K562 (cell line): ENCODE data around the gene OTUD1. TPM values are rescaled to one million over a fixed set of nuclear protein-coding genes. Genes with fewer than 3 reads are reported as not detected.
A peak's percentile ranks its signal among the peaks of the same experiment; 100 is the strongest.

ENCODE experiments used
- ATAC-seq: fragments of 200-7000 bp; cut with Tn5 transposase; 3 replicates; pipeline ENCODE4 v1.9.1; 2020; ENCODE audit warnings: moderate library complexity
- BruUV-seq: library from RNA; stranded (reverse); fragments of 400-500 nt; replicated peaks from 2 replicates; lab custom pipeline; 2021; lab: Mats Ljungman, UMichigan
- CTCF ChIA-PET: fragments of 300-600 bp; formaldehyde crosslinking; extraction: SDS; loops from one replicate; lab custom pipeline; 2021; ENCODE audit warnings: low intra/inter-chr PET ratio; lab: Yijun Ruan, JAX
- POLR2A ChIA-PET: fragments of 300-600, 350-650 bp; sonication (Branson Sonifier 250); formaldehyde crosslinking; extraction: SDS; loops from one replicate; lab custom pipeline; 2021; ENCODE audit warnings: antibody characterized with exemption, inconsistent platforms; lab: Yijun Ruan, JAX
- DNase-seq, 4 experiments: peaks; one replicate each; pipeline versions ENCODE4 v3.0.0 to v3.0.0-alpha.2; 2011 to 2018; ENCODE audit warnings: low spot score in 3 of 4, mixed read lengths in 3 of 4; ENCODE audit errors: extremely low read depth in 1 of 4
- FAIRE-seq: peaks from 2 replicates; lab custom pipeline; 2011; peaks lifted over from hg19 to GRCh38; lab: Jason Lieb, UNC
- H2AFZ ChIP-seq: 2 replicates; pipeline ENCODE4 v1.6.0; 2011; ENCODE audit warnings: low read depth, low read length, control low read depth, inconsistent platforms
- H3K27ac ChIP-seq: fragments of 200-600 bp; 3 replicates; pipeline ENCODE4 v1.8.0; 2011; ENCODE audit warnings: low read depth, mild to moderate bottlenecking, control low read depth, inconsistent platforms, low read length, moderate library complexity, mixed read lengths; ENCODE audit errors: extremely low read depth
- H3K27me3 ChIP-seq, 2 experiments: fragments of 300-600 bp in 1 of 2; 2 replicates in 1 of 2; 3 replicates in 1 of 2; pipeline versions ENCODE4 v1.6.0 to v1.8.0; 2011; ENCODE audit warnings: inconsistent platforms in 2 of 2, low read length in 2 of 2, mild to moderate bottlenecking in 1 of 2, mixed read lengths in 1 of 2, moderate library complexity in 1 of 2; ENCODE audit not compliant: control insufficient read depth in 2 of 2, insufficient read depth in 2 of 2
- H3K36me3 ChIP-seq: fragments of 300-600 bp; 3 replicates; pipeline ENCODE4 v1.8.0; 2011; ENCODE audit warnings: mild to moderate bottlenecking, low read length, inconsistent platforms; ENCODE audit not compliant: control insufficient read depth, insufficient read depth
- H3K4me1 ChIP-seq, 2 experiments: fragments of 200-600 bp in 1 of 2; replicated peaks in 1 of 2; 2 replicates in 1 of 2; 3 replicates in 1 of 2; pipeline versions ENCODE4 v1.5.1 to v1.8.0; 2011; ENCODE audit warnings: inconsistent platforms in 2 of 2, low read length in 2 of 2, mild to moderate bottlenecking in 1 of 2, mixed read lengths in 1 of 2, moderate library complexity in 1 of 2; ENCODE audit not compliant: control insufficient read depth in 2 of 2, insufficient read depth in 2 of 2
- H3K4me2 ChIP-seq: 2 replicates; pipeline ENCODE4 v1.6.1; 2011; ENCODE audit warnings: low read length, control low read depth, inconsistent platforms, mixed read lengths; ENCODE audit not compliant: insufficient read depth
- H3K4me3 ChIP-seq: fragments of 200-600 bp; sonication (generic), shearing (Covaris generic); 2 replicates; pipeline ENCODE4 v1.5.1; 2016; ENCODE audit warnings: control low read depth, inconsistent platforms
- H3K79me2 ChIP-seq: fragments of 200-600 bp; 3 replicates; pipeline ENCODE4 v1.8.0; 2011; ENCODE audit warnings: low read length, inconsistent platforms; ENCODE audit not compliant: control insufficient read depth, insufficient read depth
- H3K9ac ChIP-seq, 2 experiments: 2 replicates each; pipeline versions ENCODE4 v1.6.0 to v1.6.1; 2011; ENCODE audit warnings: low read depth in 2 of 2, low read length in 2 of 2, control low read depth in 1 of 2, inconsistent platforms in 1 of 2, mild to moderate bottlenecking in 1 of 2, mixed read lengths in 1 of 2; ENCODE audit not compliant: insufficient read depth in 1 of 2
- H3K9me1 ChIP-seq: one replicate; pipeline ENCODE4 v1.6.0; 2011; ENCODE audit warnings: inconsistent platforms, mild to moderate bottlenecking, low read length, moderate library complexity; ENCODE audit not compliant: control insufficient read depth, insufficient read depth
- H3K9me3 ChIP-seq: replicated peaks from 2 replicates; pipeline ENCODE4 v1.5.1; 2011; ENCODE audit warnings: low read depth, low read length, inconsistent platforms; ENCODE audit not compliant: control insufficient read depth, insufficient read depth
- H4K20me1 ChIP-seq: replicated peaks from 2 replicates; pipeline ENCODE4 v1.6.1; 2011; ENCODE audit warnings: low read length, inconsistent platforms, mixed read lengths; ENCODE audit not compliant: control insufficient read depth, insufficient read depth
- C11orf30 ChIP-seq: fragments of 450-650 bp; IDR thresholded peaks from 2 replicates; pipeline ENCODE4 v1.6.1; 2016; ENCODE audit warnings: low read depth, mild to moderate bottlenecking
- CEBPG ChIP-seq, 3 experiments: fragments of 200-800 bp in 1 of 3; sonication (Bioruptor generic) in 1 of 3; sonication (generic) in 1 of 3; formaldehyde crosslinking in 1 of 3; IDR thresholded peaks in 2 of 3; conservative IDR thresholded peaks in 1 of 3; 2 replicates each; pipeline versions ENCODE4 v1.6.1 to v1.8.0; 2016 to 2022; ENCODE audit warnings: missing compliant biosample characterization in 2 of 3, missing genetic modification characterization in 2 of 3, mild to moderate bottlenecking in 1 of 3, missing genetic modification reagents in 1 of 3
- CHD2 ChIP-seq: IDR thresholded peaks from 2 replicates; pipeline ENCODE4 v1.6.1; 2011; ENCODE audit warnings: low read depth, low read length
- E2F3 ChIP-seq: fragments of 250-450 bp; sonication (Bioruptor Pico); IDR thresholded peaks from 2 replicates; pipeline ENCODE4 v1.4.0; 2020; ENCODE audit warnings: mild to moderate bottlenecking
- EGR1 ChIP-seq: fragments of 450-650 bp; conservative IDR thresholded peaks from 2 replicates; pipeline ENCODE4 v1.6.1; 2017; ENCODE audit warnings: mild to moderate bottlenecking
- MAFK ChIP-seq: IDR thresholded peaks from 2 replicates; pipeline ENCODE4 v1.6.1; 2011; ENCODE audit warnings: low read length, improper control_type of control experiment
- NR2C2 ChIP-seq, 2 experiments: fragments of 200-800 bp in 1 of 2; sonication (Bioruptor generic) in 1 of 2; sonication (generic) in 1 of 2; formaldehyde crosslinking in 1 of 2; IDR thresholded peaks; 2 replicates each; pipeline versions ENCODE4 v1.6.1 to v1.8.0; 2016 to 2022; ENCODE audit warnings: mild to moderate bottlenecking in 1 of 2, missing compliant biosample characterization in 1 of 2, missing genetic modification characterization in 1 of 2, missing genetic modification reagents in 1 of 2
- PHB ChIP-seq: fragments of 250-450 bp; sonication (Bioruptor Pico); IDR thresholded peaks from 2 replicates; pipeline ENCODE4 v1.5.0; 2021
- PRPF4 ChIP-seq: fragments of 200-400 bp; formaldehyde crosslinking; IDR thresholded peaks from one replicate; pipeline ENCODE4 v1.6.1; 2017; ENCODE audit warnings: low read length, low read depth, mild to moderate bottlenecking; ENCODE audit not compliant: insufficient read depth, poor library complexity, severe bottlenecking
- TOE1 ChIP-seq, 2 experiments: fragments of 450-650 bp in 1 of 2; sonication (generic) in 1 of 2; formaldehyde crosslinking in 1 of 2; IDR thresholded peaks; 2 replicates each; pipeline versions ENCODE4 v1.7.1 to v1.8.0; 2016 to 2022; ENCODE audit warnings: borderline replicate concordance in 2 of 2, mild to moderate bottlenecking in 2 of 2, antibody characterized with exemption in 1 of 2, inconsistent platforms in 1 of 2, low read depth in 1 of 2, missing genetic modification reagents in 1 of 2, moderate library complexity in 1 of 2
- ZNF24 ChIP-seq: fragments of 450-650 bp; IDR thresholded peaks from 2 replicates; pipeline ENCODE4 v1.6.1; 2016
- ZNF589 ChIP-seq: fragments of 200-800 bp; sonication (Bioruptor generic); IDR thresholded peaks from 2 replicates; pipeline ENCODE4 v1.6.1; 2016; ENCODE audit warnings: low read depth, missing genetic modification characterization, missing compliant biosample characterization
- ZNF830 ChIP-seq: fragments of 250-450 bp; sonication (Bioruptor Pico); IDR thresholded peaks from 2 replicates; pipeline ENCODE4 v1.5.0; 2021; ENCODE audit warnings: mild to moderate bottlenecking
- WGBS: fragments of 100-300 bp; shearing (Covaris generic); methylation state at CpG from one replicate; pipeline ENCODE4 v1.1.6; 2016; ENCODE audit warnings: low coverage, mixed read lengths; ENCODE audit not compliant: insufficient coverage; ENCODE audit errors: missing lambda C conversion rate; 5-methylcytosine and 5-hydroxymethylcytosine counted together
- in situ Hi-C: fragments of 300-500 bp; cut with MboI; formaldehyde crosslinking; loops from 4 replicates; pipeline ENCODE4 v1.15.0; 2018; ENCODE audit warnings: inconsistent platforms, mixed read lengths
- intact Hi-C: fragments of 100-400 bp; cut with micrococcal nuclease; formaldehyde crosslinking; loops from 2 replicates; pipeline ENCODE4 v1.14.2; 2022
- polyA plus RNA-seq, 8 experiments: library from polyadenylated mRNA; depleted of rRNA in 4 of 8; stranded (reverse) in 5 of 8; unstranded in 3 of 8; fragments of >200 nt; fragmentation: Nextera tagmentation in 2 of 8; fragmentation: Illumina TruSeq in 1 of 8; extraction: Ambion mirVana in 2 of 8; extraction: Trizol in 1 of 8; gene quantifications; 2 replicates each; pipeline versions ENCODE4 v1.2.1 to v1.2.3, GENCODE V29; 2011 to 2014; ENCODE audit warnings: inconsistent platforms in 1 of 8, missing spikeins in 1 of 8
- total RNA-seq, 7 experiments: library from RNA; depleted of rRNA in 6 of 7; stranded (reverse); fragments of >200 nt in 6 of 7; fragmentation: Illumina TruSeq in 2 of 7; extraction: Trizol in 2 of 7; gene quantifications; 2 replicates each; pipeline versions ENCODE4 v1.2.1 to v1.2.3, GENCODE V29; 2011 to 2021; ENCODE audit warnings: low replicate concordance in 1 of 7
- TF ChIP-seq, protein P1 (sequence below), 2 experiments: fragments of 450-650 bp in 1 of 2; sonication (generic) in 1 of 2; formaldehyde crosslinking in 1 of 2; IDR thresholded peaks in 1 of 2; conservative IDR thresholded peaks in 1 of 2; 2 replicates each; pipeline versions ENCODE4 v1.6.1 to v1.8.1; 2016 to 2023; ENCODE audit warnings: mild to moderate bottlenecking in 2 of 2, moderate library complexity in 2 of 2, inconsistent platforms in 1 of 2, missing genetic modification reagents in 1 of 2
- TF ChIP-seq, protein P2 (sequence below): IDR thresholded peaks from 2 replicates; pipeline ENCODE4 v1.6.1; 2016; ENCODE audit warnings: missing genetic modification characterization, missing compliant biosample characterization

The OTUD1 gene
- total and polyA plus RNA-seq, 9 of the 15 experiments (the other 6 are each of a cell fraction or from before 2014, with no cell fraction given): 0.29 to 2.0 (median 0.49) TPM

DNA sequence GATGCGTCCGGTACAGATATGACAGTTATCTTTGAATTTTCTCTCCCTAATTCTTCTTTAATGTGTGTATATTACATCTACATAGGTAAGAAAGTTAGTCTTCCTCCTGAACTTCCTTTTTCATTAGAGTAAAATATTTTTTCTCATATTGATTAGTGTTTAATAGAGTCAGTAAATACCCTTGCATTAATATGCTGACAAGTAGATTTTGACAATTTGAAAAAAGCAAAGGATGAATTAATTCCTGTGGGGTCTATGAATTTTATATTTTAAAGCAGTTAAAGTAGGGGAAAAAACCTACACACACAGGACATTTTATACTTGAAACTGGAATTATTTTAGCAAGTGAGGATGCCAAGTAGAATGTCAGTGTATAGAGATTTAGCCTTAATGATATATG is 9.4 kb downstream of the OTUD1 start (continued):
- TF ChIP-seq CEBPG (CRISPR knock-in tag; IDR thresholded peaks at IDR 0.05) (no peak), CEBPG (tag; conservative IDR thresholded peaks at IDR 0.05 in 1 of 2, IDR thresholded peaks at IDR 0.05 in 1 of 2) (no peak), PHB (CRISPR knock-in tag) (no peak), C11orf30 (peak; percentile 79), PRPF4 (no peak), CHD2 (no peak), E2F3 (CRISPR knock-in tag) (no peak), MAFK (peak; percentile 53; the same call in 1 of the 2 replicates)

DNA sequence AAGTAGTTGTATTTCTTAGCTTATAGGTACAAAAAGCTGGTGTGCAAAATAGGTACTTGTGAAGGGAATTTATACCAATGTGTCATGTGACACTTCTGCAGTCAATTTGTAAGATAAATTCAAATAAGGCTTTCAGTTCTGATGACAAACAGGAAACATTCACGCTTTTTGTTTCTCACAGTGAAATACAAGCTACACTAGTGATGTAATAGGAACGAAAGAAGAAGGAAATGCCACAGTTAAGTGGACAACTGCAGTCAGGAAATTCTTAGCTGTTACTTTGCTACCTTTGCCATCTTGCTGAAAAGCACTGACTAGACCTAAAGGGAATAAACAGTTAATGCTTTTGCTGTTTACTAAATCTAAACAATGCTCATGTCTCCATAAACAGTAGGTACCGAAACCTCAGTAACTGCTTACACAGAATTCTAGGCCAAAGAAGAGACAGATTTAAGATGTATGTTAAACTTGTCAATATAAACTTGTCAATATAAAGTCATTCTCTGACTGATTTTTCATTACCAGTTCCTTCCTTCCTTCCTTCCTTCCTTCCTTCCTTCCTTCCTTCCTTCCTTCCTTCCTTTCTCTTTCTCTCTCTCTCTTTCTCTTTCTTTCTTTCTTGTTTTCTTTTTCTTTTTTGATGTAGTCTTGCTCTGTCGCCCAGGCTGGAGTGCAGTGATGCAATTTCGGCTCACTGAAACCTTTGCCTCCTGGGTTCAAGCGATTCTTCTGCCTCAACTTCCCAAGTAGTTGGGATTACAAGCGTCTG is 10.1 kb downstream of the OTUD1 start:
- in situ Hi-C loops: no loop called here
- no peaks in the 10 kb centered on the region for H3K79me2 ChIP-seq
- TF ChIP-seq NR2C2 (CRISPR knock-in tag; IDR thresholded peaks at IDR 0.05): no peak
- peak; percentile 26; the same call in 1 of the 2 replicates for TF ChIP-seq NR2C2 (tag; IDR thresholded peaks at IDR 0.05)
- TF ChIP-seq, protein P1, sequence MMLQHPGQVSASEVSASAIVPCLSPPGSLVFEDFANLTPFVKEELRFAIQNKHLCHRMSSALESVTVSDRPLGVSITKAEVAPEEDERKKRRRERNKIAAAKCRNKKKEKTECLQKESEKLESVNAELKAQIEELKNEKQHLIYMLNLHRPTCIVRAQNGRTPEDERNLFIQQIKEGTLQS (IDR thresholded peaks at IDR 0.05): no peak
- TF ChIP-seq, protein P1 (CRISPR knock-in tag; conservative IDR thresholded peaks at IDR 0.05): no peak
- TF ChIP-seq TOE1 (IDR thresholded peaks at IDR 0.05; ENCODE audit: borderline replicate concordance): peak; percentile 34; the same call in 1 of the 2 replicates
- no peak for TF ChIP-seq TOE1 (CRISPR knock-in tag; IDR thresholded peaks at IDR 0.05; ENCODE audit: borderline replicate concordance, low read depth)
- TF ChIP-seq EGR1: no peak
- TF ChIP-seq, protein P2, sequence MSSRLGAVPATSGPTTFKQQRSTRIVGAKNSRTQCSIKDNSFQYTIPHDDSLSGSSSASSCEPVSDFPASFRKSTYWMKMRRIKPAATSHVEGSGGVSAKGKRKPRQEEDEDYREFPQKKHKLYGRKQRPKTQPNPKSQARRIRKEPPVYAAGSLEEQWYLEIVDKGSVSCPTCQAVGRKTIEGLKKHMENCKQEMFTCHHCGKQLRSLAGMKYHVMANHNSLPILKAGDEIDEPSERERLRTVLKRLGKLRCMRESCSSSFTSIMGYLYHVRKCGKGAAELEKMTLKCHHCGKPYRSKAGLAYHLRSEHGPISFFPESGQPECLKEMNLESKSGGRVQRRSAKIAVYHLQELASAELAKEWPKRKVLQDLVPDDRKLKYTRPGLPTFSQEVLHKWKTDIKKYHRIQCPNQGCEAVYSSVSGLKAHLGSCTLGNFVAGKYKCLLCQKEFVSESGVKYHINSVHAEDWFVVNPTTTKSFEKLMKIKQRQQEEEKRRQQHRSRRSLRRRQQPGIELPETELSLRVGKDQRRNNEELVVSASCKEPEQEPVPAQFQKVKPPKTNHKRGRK (tag): peak; percentile 61; the same call in 1 of the 2 replicates
- TF ChIP-seq ZNF830 (CRISPR knock-in tag): no peak
- TF ChIP-seq CEBPG (CRISPR knock-in tag; IDR thresholded peaks at IDR 0.05): no peak
- TF ChIP-seq CEBPG (tag; conservative IDR thresholded peaks at IDR 0.05 in 1 of 2, IDR thresholded peaks at IDR 0.05 in 1 of 2): peak in 1 of 2 experiments; percentile 71; a peak in 3 of 4 replicates
- TF ChIP-seq ZNF24: peak; percentile 24; the same call in 1 of the 2 replicates
- peak; percentile 80 for TF ChIP-seq ZNF589

More for the DNA sequence above, 10.1 kb downstream of the OTUD1 start:
- WGBS: 13% methylated on average over 7 of the region's 7 CpGs
- FAIRE-seq (no peak), DNase-seq (no peak), ATAC-seq (no peak)
- BruUV-seq: no TSS peak
- Histone ChIP-seq H4K20me1 (no peaks in the 10 kb centered on the region), H2AFZ (no peak overlapping the region), H3K4me2 (no peak overlapping the region), H3K36me3 (no peaks in the 10 kb centered on the region), H3K27ac (no peak overlapping the region), H3K9ac (no peak overlapping the region), H3K4me3 (no peak overlapping the region), H3K9me3 (no peaks in the 10 kb centered on the region), H3K27me3 (peaks cover 3 to 7% of the 10 kb centered on the region in 2 experiments; a peak in 3 of 5 replicates), H3K9me1 (no peaks in the 10 kb centered on the region), H3K4me1 (no peaks in the 10 kb centered on the region; a peak in 2 of 5 replicates)
- POLR2A ChIA-PET: interaction anchor here (0.7 to 1.6 kb wide), 3 partner anchors 8 to 11 kb away, joined by 4 to 5 read pairs (median 4); no protein-coding TSS in a partner anchor
- intact Hi-C loops: no loop called here
- CTCF ChIA-PET: no interaction called here
